Muscle layer of duodenum (tissue), 2 donors: ENCODE results near the gene UBE2R2.

Source experiments
- H3K27ac ChIP-seq: one replicate; pipeline ENCODE4 v1.7.0; 2013; ENCODE audit warnings: mild to moderate bottlenecking, low read length
- H3K27me3 ChIP-seq: one replicate; pipeline ENCODE4 v1.7.0; 2013; ENCODE audit warnings: low read depth, mild to moderate bottlenecking, control low read depth, low read length
- H3K36me3 ChIP-seq, 2 donors: one replicate each; pipeline ENCODE4 v1.7.0; 2013; ENCODE audit warnings: low read length in 2 of 2, control low read depth in 1 of 2, mild to moderate bottlenecking in 1 of 2; ENCODE audit not compliant: insufficient read depth in 2 of 2, control insufficient read depth in 1 of 2
- H3K4me1 ChIP-seq, 2 donors: one replicate each; pipeline ENCODE4 v1.7.0; 2013; ENCODE audit warnings: low read length in 2 of 2, mild to moderate bottlenecking in 2 of 2, control low read depth in 1 of 2, moderate library complexity in 1 of 2; ENCODE audit not compliant: insufficient read depth in 2 of 2, control insufficient read depth in 1 of 2
- H3K4me3 ChIP-seq, 2 donors: one replicate each; pipeline ENCODE4 v1.7.0; 2013; ENCODE audit warnings: low read length in 2 of 2, low read depth in 1 of 2, mild to moderate bottlenecking in 1 of 2
- H3K9me3 ChIP-seq, 2 donors: one replicate each; pipeline ENCODE4 v1.7.0; 2013; ENCODE audit warnings: low read length in 2 of 2, control low read depth in 1 of 2, mild to moderate bottlenecking in 1 of 2; ENCODE audit not compliant: control insufficient read depth in 1 of 2
- donor health status: healthy.

The UBE2R2 gene

GRCh38 chr9:33923079-33923478, 106.1 kb downstream of the UBE2R2 start:
- H3K27ac ChIP-seq = no peak overlapping the region
- no peaks in the 10 kb centered on the region for H3K27me3 ChIP-seq
- peaks cover 0 to 15% of the 10 kb centered on the region in 2 donors for H3K4me1 ChIP-seq
- H3K9me3 ChIP-seq = no peaks in the 10 kb centered on the region
- H3K4me3 ChIP-seq = no peak overlapping the region
- peaks cover 68 to 83% of the 10 kb centered on the region in 2 donors for H3K36me3 ChIP-seq

GRCh38 chr9:33923998-33924701, 107.2 kb downstream of the UBE2R2 start:
- H3K36me3 ChIP-seq = peaks cover 69 to 83% of the 10 kb centered on the region in 2 donors
- H3K4me3 ChIP-seq = no peak overlapping the region
- peaks cover 0 to 15% of the 10 kb centered on the region in 2 donors for H3K4me1 ChIP-seq
- H3K27ac ChIP-seq = no peak overlapping the region
- H3K9me3 ChIP-seq = no peaks in the 10 kb centered on the region
- H3K27me3 ChIP-seq = no peaks in the 10 kb centered on the region

GRCh38 chr9:33924978-33925797, 108.2 kb downstream of the UBE2R2 start:
- H3K9me3 ChIP-seq = no peaks in the 10 kb centered on the region
- no peaks in the 10 kb centered on the region for H3K27me3 ChIP-seq
- H3K27ac ChIP-seq = no peak overlapping the region
- H3K4me3 ChIP-seq = no peak overlapping the region
- peaks cover 61 to 77% of the 10 kb centered on the region in 2 donors for H3K36me3 ChIP-seq
- H3K4me1 ChIP-seq = peaks cover 0 to 15% of the 10 kb centered on the region in 2 donors

GRCh38 chr9:33926746-33927485, 110.0 kb downstream of the UBE2R2 start:
- Histone ChIP-seq H3K9me3 (no peaks in the 10 kb centered on the region), H3K4me3 (no peak overlapping the region), H3K27me3 (no peaks in the 10 kb centered on the region), H3K4me1 (peaks cover 0 to 15% of the 10 kb centered on the region in 2 donors), H3K36me3 (peaks cover 54 to 75% of the 10 kb centered on the region in 2 donors), H3K27ac (no peak overlapping the region)

- H3K9me3 ChIP-seq = no peaks in the 10 kb centered on the region
- H3K4me3 ChIP-seq = no peak overlapping the region
- H3K27me3 ChIP-seq = no peaks in the 10 kb centered on the region
- H3K4me1 ChIP-seq = peaks cover 0 to 15% of the 10 kb centered on the region in 2 donors
- no peak overlapping the region for H3K27ac ChIP-seq
- H3K36me3 ChIP-seq = peaks cover 54 to 75% of the 10 kb centered on the region in 2 donors
Measured at GRCh38 chr9:33927694-33928093, 110.7 kb downstream of the UBE2R2 start.

GRCh38 chr9:33931326-33931725, 114.4 kb downstream of the UBE2R2 start:
- Histone ChIP-seq H3K27ac (no peak overlapping the region), H3K36me3 (peaks cover 65 to 71% of the 10 kb centered on the region in 2 donors), H3K27me3 (no peaks in the 10 kb centered on the region), H3K4me1 (peaks cover 0 to 4% of the 10 kb centered on the region in 2 donors), H3K4me3 (no peak overlapping the region), H3K9me3 (no peaks in the 10 kb centered on the region)

GRCh38 chr9:33932078-33932807, 115.3 kb downstream of the UBE2R2 start:
- H3K27ac ChIP-seq = no peak overlapping the region
- no peaks in the 10 kb centered on the region for H3K4me1 ChIP-seq
- no peak overlapping the region for H3K4me3 ChIP-seq
- no peaks in the 10 kb centered on the region for H3K27me3 ChIP-seq
- no peaks in the 10 kb centered on the region for H3K9me3 ChIP-seq
- peaks cover 56 to 62% of the 10 kb centered on the region in 2 donors for H3K36me3 ChIP-seq

- Histone ChIP-seq H3K4me1 (no peaks in the 10 kb centered on the region), H3K27me3 (no peaks in the 10 kb centered on the region), H3K36me3 (peaks cover 39 to 47% of the 10 kb centered on the region in 2 donors), H3K27ac (no peak overlapping the region), H3K9me3 (no peaks in the 10 kb centered on the region), H3K4me3 (no peak overlapping the region)
Measured at GRCh38 chr9:33934188-33934878, 117.4 kb downstream of the UBE2R2 start.

- H3K36me3 ChIP-seq = peaks cover 21 to 23% of the 10 kb centered on the region in 2 donors
- peaks cover 0 to 3% of the 10 kb centered on the region in 2 donors for H3K4me1 ChIP-seq
- no peak overlapping the region for H3K27ac ChIP-seq
- H3K9me3 ChIP-seq = no peaks in the 10 kb centered on the region
- H3K27me3 ChIP-seq = no peaks in the 10 kb centered on the region
- no peak overlapping the region for H3K4me3 ChIP-seq
Measured at GRCh38 chr9:33939924-33940874, 123.2 kb downstream of the UBE2R2 start.
